ENCODE results near the gene ZBTB42. TPM values are rescaled to one million over a fixed set of nuclear protein-coding genes. Genes with fewer than 3 reads are reported as not detected.

The ZBTB42 gene
- total and polyA plus RNA-seq, 2 of the 4 experiments (the other 2 are of a cell fraction) = 1.3 to 2.3 TPM

GRCh38 chr14:104821971-104822608 lies 21.2 kb downstream of the ZBTB42 start (continued):
- TF ChIP-seq CTCF (conservative IDR thresholded peaks at IDR 0.05; ENCODE audit: low read depth, low read length) = no peak
- no peak for TF ChIP-seq MXI1 (IDR thresholded peaks at IDR 0.05; ENCODE audit: borderline replicate concordance, low read depth, low read length)
